ENCODE data around the gene PTPRJ. TPM values are rescaled to one million over a fixed set of nuclear protein-coding genes. Genes with fewer than 3 reads are reported as not detected.

Gene PTPRJ
- total and polyA plus RNA-seq, 10 donors, result 6.4 to 135 (median 74.6) TPM

DNA sequence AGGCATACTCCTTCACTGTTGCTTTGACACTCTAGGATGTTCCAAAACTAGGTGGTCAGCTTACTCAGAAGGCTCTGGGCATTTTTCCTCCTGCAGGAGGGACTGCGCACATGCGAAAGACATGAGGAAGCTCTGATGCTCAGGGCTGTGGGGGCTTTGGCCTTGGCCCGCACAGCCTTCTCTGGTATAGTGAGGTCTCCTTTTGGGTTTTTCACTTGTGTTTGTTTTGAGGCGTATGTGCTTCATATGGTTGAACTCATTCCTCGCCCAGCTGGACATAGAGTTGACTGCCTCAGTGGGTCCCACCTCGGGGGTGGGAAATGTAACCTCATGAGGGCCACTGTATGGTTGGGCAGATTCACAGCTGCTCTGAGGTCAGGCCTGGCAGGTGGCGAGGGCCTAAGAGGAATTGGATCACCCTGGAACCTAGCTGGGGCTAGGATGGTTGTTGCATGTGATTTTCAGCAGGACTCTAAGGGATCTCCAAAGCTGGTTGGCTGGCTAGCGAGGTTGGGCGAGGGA lies 63.7 kb downstream of the PTPRJ start:
- Histone ChIP-seq H3K4me3 (peak overlapping the region in 1 of 8 donors; percentile 51), H3K4me1 (peaks cover 29 to 99% (median 68%) of the 10 kb centered on the region in 6 donors), H3K9me3 (no peaks in the 10 kb centered on the region), H3K27me3 (replicated peaks in 1 of 7) (no peaks in the 10 kb centered on the region), H3K27ac (peak overlapping the region; percentile 40 to 88 (median 76)), H3K36me3 (peaks cover 0 to 27% (median 2%) of the 10 kb centered on the region in 6 donors)
- WGBS, 5 donors, result 66 to 76% (median 72%) methylated on average over 9 of the region's 9 CpGs
- DNase-seq, result peak; percentile 67
- intact Hi-C loops (cut with DNase I; ENCODE audit: low total_unique reads), result no loop called here
- TF ChIP-seq, protein P1, sequence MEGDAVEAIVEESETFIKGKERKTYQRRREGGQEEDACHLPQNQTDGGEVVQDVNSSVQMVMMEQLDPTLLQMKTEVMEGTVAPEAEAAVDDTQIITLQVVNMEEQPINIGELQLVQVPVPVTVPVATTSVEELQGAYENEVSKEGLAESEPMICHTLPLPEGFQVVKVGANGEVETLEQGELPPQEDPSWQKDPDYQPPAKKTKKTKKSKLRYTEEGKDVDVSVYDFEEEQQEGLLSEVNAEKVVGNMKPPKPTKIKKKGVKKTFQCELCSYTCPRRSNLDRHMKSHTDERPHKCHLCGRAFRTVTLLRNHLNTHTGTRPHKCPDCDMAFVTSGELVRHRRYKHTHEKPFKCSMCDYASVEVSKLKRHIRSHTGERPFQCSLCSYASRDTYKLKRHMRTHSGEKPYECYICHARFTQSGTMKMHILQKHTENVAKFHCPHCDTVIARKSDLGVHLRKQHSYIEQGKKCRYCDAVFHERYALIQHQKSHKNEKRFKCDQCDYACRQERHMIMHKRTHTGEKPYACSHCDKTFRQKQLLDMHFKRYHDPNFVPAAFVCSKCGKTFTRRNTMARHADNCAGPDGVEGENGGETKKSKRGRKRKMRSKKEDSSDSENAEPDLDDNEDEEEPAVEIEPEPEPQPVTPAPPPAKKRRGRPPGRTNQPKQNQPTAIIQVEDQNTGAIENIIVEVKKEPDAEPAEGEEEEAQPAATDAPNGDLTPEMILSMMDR (IDR thresholded peaks at IDR 0.05 in 8 of 11, conservative IDR thresholded peaks at IDR 0.05 in 3 of 11), result peak in 1 of 11 experiments; percentile 14
- no peak for TF ChIP-seq POLR2AphosphoS5 (IDR thresholded peaks at IDR 0.05)

DNA sequence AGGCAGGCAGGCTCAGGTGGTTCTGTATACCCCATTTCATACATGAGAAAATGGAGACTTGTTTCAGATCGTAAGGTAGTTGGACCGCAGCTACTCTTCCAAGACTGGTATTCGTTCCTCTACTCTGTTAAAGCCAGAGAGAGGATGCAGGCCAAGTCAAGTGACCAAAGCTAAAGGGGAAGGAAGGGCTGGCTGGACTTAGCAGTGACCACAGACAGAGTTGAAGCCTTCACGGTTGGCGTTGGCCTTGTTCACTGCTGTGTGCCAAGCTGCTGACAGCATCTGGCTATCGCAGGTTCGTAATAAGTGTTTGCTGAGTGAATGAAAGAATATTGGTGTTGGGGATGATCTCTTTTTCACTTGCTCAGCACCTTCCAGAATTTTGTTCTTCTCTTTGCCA lies 64.2 kb downstream of the PTPRJ start:
- no peaks in the 10 kb centered on the region for H3K27me3 ChIP-seq (replicated peaks in 1 of 7)
- no peaks in the 10 kb centered on the region for H3K9me3 ChIP-seq
- TF ChIP-seq POLR2A (IDR thresholded peaks at IDR 0.05) (no peak), POLR2AphosphoS5 (IDR thresholded peaks at IDR 0.05) (peak in 2 of 3 donors; percentile 28 to 68)
- TF ChIP-seq, protein P1 (IDR thresholded peaks at IDR 0.05 in 8 of 11, conservative IDR thresholded peaks at IDR 0.05 in 3 of 11), result no peak
- intact Hi-C loops (cut with DNase I; ENCODE audit: low total_unique reads), result no loop called here
- peaks cover 31 to 99% (median 72%) of the 10 kb centered on the region in 6 donors for H3K4me1 ChIP-seq
- H3K4me3 ChIP-seq, result peak overlapping the region in 1 of 8 donors; percentile 51
- WGBS, 5 donors, result 56 to 71% (median 69%) methylated on average over 7 of the region's 7 CpGs
- H3K27ac ChIP-seq, result peak overlapping the region; percentile 40 to 88 (median 76)
- H3K36me3 ChIP-seq, result peaks cover 0 to 27% (median 2%) of the 10 kb centered on the region in 6 donors
- peak; percentile 80 for DNase-seq

DNA sequence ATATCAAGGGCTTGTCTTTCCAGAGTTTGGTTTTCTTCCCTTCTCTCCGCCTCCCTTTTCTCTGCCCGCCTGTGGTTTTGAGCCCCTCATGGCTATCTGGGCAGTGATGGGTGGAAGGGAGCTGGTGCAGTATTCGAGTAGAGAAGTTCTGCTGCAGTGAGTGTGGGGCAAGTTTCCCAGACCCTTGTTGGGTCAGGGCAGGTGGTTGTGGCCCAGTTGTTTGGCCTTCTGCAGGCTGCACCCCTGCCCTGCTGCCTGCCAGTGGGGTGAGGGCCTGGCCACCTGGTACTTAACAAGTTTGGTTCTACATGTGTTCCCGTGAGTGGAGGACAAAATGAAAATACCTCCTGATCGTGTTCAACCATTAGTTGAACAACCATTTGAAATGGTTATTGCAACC lies 65.2 kb downstream of the PTPRJ start:
- TF ChIP-seq POLR2AphosphoS5 (IDR thresholded peaks at IDR 0.05), result no peak
- TF ChIP-seq, protein P1 (IDR thresholded peaks at IDR 0.05 in 8 of 11, conservative IDR thresholded peaks at IDR 0.05 in 3 of 11), result no peak
- TF ChIP-seq POLR2A (IDR thresholded peaks at IDR 0.05), result no peak
- 70 to 87% (median 79%) methylated on average over 5 of the region's 5 CpGs for WGBS, 5 donors
- DNase-seq, result peak; percentile 64
- H3K27me3 ChIP-seq (replicated peaks in 1 of 7), result no peaks in the 10 kb centered on the region
- intact Hi-C loops (cut with DNase I; ENCODE audit: low total_unique reads), result no loop called here
- peak overlapping the region in 1 of 8 donors; percentile 51 for H3K4me3 ChIP-seq
- peaks cover 38 to 100% (median 79%) of the 10 kb centered on the region in 6 donors for H3K4me1 ChIP-seq
- peak overlapping the region in 7 of 8 donors; percentile 40 to 88 (median 81) for H3K27ac ChIP-seq
- H3K9me3 ChIP-seq, result no peaks in the 10 kb centered on the region
- peaks cover 0 to 20% (median 2%) of the 10 kb centered on the region in 6 donors for H3K36me3 ChIP-seq

DNA sequence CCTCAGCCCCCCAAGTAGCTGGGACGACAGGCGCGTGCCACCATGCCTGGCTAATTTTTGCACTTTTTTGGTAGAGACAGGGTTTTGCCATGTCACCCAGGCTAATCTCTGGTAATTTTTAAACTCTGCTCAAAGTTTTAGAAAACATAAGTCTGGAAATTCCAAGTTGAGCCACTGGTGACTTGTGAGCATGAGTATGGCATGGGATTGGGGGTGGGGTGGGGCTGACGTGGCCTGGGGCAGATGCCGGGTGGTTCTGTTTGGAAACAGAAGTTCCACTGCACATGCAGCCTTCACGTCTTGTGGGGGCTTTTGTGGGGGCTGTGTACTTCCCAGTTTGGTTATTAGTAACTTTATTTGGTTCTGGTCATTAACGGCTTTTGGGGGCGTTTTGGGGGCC lies 67.3 kb downstream of the PTPRJ start:
- H3K9me3 ChIP-seq, result no peaks in the 10 kb centered on the region
- WGBS, 5 donors, result 55 to 68% (median 60%) methylated on average over 8 of the region's 8 CpGs
- H3K4me3 ChIP-seq, result no peak overlapping the region
- H3K27me3 ChIP-seq (replicated peaks in 1 of 7), result no peaks in the 10 kb centered on the region
- peak; percentile 73 for DNase-seq
- H3K27ac ChIP-seq, result peak overlapping the region in 4 of 8 donors; percentile 8 to 80 (median 22)
- H3K36me3 ChIP-seq, result peaks cover 0 to 11% (median 2%) of the 10 kb centered on the region in 6 donors
- intact Hi-C loops (cut with DNase I; ENCODE audit: low total_unique reads), result no loop called here
- peaks cover 54 to 100% (median 86%) of the 10 kb centered on the region in 6 donors for H3K4me1 ChIP-seq
- TF ChIP-seq POLR2AphosphoS5 (IDR thresholded peaks at IDR 0.05) (no peak), POLR2A (IDR thresholded peaks at IDR 0.05) (no peak)
- TF ChIP-seq, protein P1 (IDR thresholded peaks at IDR 0.05 in 8 of 11, conservative IDR thresholded peaks at IDR 0.05 in 3 of 11), result no peak
